Endothelial cell of umbilical vein (primary cell): Measurements from ENCODE around the gene STOML3. TPM values are rescaled to one million over a fixed set of nuclear protein-coding genes. Genes with fewer than 3 reads are reported as not detected.

Experiments used
- BruUV-seq: library from RNA; stranded (reverse); fragments of 400-500 nt; replicated peaks from 2 replicates; lab custom pipeline; 2021; lab: Mats Ljungman, UMichigan
- CTCF ChIA-PET: fragments of 300-600, 350-600 bp; sonication (Branson Sonifier 250); formaldehyde crosslinking; loops from one replicate; lab custom pipeline; 2021; ENCODE audit warnings: antibody characterized with exemption, inconsistent platforms; lab: Charles Lee
- POLR2A ChIA-PET: fragments of 300-600, 350-600 bp; sonication (Branson Sonifier 250); formaldehyde crosslinking; loops from one replicate; lab custom pipeline; 2021; ENCODE audit warnings: antibody characterized with exemption, inconsistent platforms; lab: Charles Lee
- DNase-seq: peaks from one replicate; pipeline ENCODE4 v3.0.0-alpha.2; 2011; ENCODE audit warnings: low read depth, low spot score
- FAIRE-seq: peaks from 2 replicates; lab custom pipeline; 2011; peaks lifted over from hg19 to GRCh38; lab: Jason Lieb, UNC
- H2AFZ ChIP-seq: 2 replicates; pipeline ENCODE4 v1.6.0; 2012; ENCODE audit warnings: low read depth, low read length, control low read depth, inconsistent platforms
- H3K27ac ChIP-seq: 2 replicates; pipeline ENCODE4 v1.5.1; 2011; ENCODE audit warnings: low read depth, mild to moderate bottlenecking, control low read depth, low read length, moderate library complexity; ENCODE audit not compliant: insufficient read depth
- H3K27me3 ChIP-seq, 2 experiments: 2 replicates each; pipeline versions ENCODE4 v1.6.0 to v1.6.1; 2011; ENCODE audit warnings: low read length in 2 of 2, mixed read lengths in 1 of 2; ENCODE audit not compliant: control insufficient read depth in 2 of 2, insufficient read depth in 2 of 2
- H3K36me3 ChIP-seq, 2 experiments: 2 replicates in 1 of 2; 3 replicates in 1 of 2; pipeline ENCODE4 v1.5.1; 2011; ENCODE audit warnings: low read length in 2 of 2, mild to moderate bottlenecking in 1 of 2, moderate library complexity in 1 of 2; ENCODE audit not compliant: control insufficient read depth in 2 of 2, insufficient read depth in 2 of 2; ENCODE audit errors: extremely low read depth in 1 of 2
- H3K4me1 ChIP-seq: 3 replicates; pipeline ENCODE4 v1.5.1; 2011; ENCODE audit warnings: mild to moderate bottlenecking, low read length; ENCODE audit not compliant: control insufficient read depth, insufficient read depth; ENCODE audit errors: extremely low read depth
- H3K4me2 ChIP-seq: 2 replicates; pipeline ENCODE4 v1.6.1; 2011; ENCODE audit warnings: low read length, control low read depth, mixed read lengths; ENCODE audit not compliant: insufficient read depth
- H3K4me3 ChIP-seq, 3 experiments: fragments of 200-600 bp in 1 of 3; sonication (generic), shearing (Covaris generic) in 1 of 3; replicated peaks in 1 of 3; 2 replicates each; pipeline ENCODE4 v1.5.1; 2011 to 2016; ENCODE audit warnings: control low read depth in 3 of 3, low read length in 3 of 3, mild to moderate bottlenecking in 2 of 3, inconsistent platforms in 1 of 3, low read depth in 1 of 3, moderate library complexity in 1 of 3; ENCODE audit not compliant: insufficient read depth in 1 of 3
- H3K79me2 ChIP-seq: 2 replicates; pipeline ENCODE4 v1.6.0; 2012; ENCODE audit warnings: low read length, inconsistent platforms; ENCODE audit not compliant: control insufficient read depth, insufficient read depth
- H3K9ac ChIP-seq: replicated peaks from 2 replicates; pipeline ENCODE3; 2011; ENCODE audit warnings: low read length, control low read depth; ENCODE audit not compliant: insufficient read depth; ENCODE audit errors: extremely low read depth
- H3K9me1 ChIP-seq: replicated peaks from 3 replicates; pipeline ENCODE4 v1.6.0; 2011; ENCODE audit warnings: mild to moderate bottlenecking, low read length; ENCODE audit not compliant: control insufficient read depth, insufficient read depth; ENCODE audit errors: extremely low read depth
- H3K9me3 ChIP-seq: replicated peaks from 2 replicates; pipeline ENCODE4 v1.5.1; 2012; ENCODE audit warnings: low read length, inconsistent platforms; ENCODE audit not compliant: control insufficient read depth, insufficient read depth
- H4K20me1 ChIP-seq: replicated peaks from 2 replicates; pipeline ENCODE3; 2011; ENCODE audit warnings: mild to moderate bottlenecking, low read length; ENCODE audit not compliant: control insufficient read depth, insufficient read depth; ENCODE audit errors: extremely low read depth
- EZH2 ChIP-seq: IDR thresholded peaks from 2 replicates; pipeline ENCODE4 v1.6.1; 2012; ENCODE audit warnings: borderline replicate concordance, low read depth, mild to moderate bottlenecking, moderate library complexity, low read length, inconsistent platforms; ENCODE audit not compliant: severe bottlenecking
- FOS ChIP-seq: IDR thresholded peaks from 2 replicates; pipeline ENCODE4 v1.6.1; 2011; ENCODE audit warnings: mild to moderate bottlenecking, low read length, moderate library complexity, borderline replicate concordance; ENCODE audit not compliant: insufficient read depth
- GATA2 ChIP-seq: IDR thresholded peaks from 2 replicates; pipeline ENCODE4 v1.7.0; 2011; ENCODE audit warnings: low read depth, mild to moderate bottlenecking, moderate library complexity, mixed read lengths, low read length; ENCODE audit not compliant: insufficient read length, insufficient read depth
- JUN ChIP-seq: IDR thresholded peaks from 2 replicates; pipeline ENCODE4 v1.6.1; 2011; ENCODE audit warnings: borderline replicate concordance, low read depth; ENCODE audit not compliant: insufficient read length, insufficient read depth
- MYC ChIP-seq: IDR thresholded peaks from one replicate; pipeline ENCODE4 v1.6.1; 2011; ENCODE audit warnings: mild to moderate bottlenecking, low read depth, low read length
- POLR2A ChIP-seq: IDR thresholded peaks from 2 replicates; pipeline ENCODE4 v1.6.1; 2012; ENCODE audit warnings: low read depth, mild to moderate bottlenecking, control low read depth, low read length
- POLR2AphosphoS5 ChIP-seq: IDR thresholded peaks from 2 replicates; pipeline ENCODE4 v1.6.1; 2012; ENCODE audit warnings: low read depth, mild to moderate bottlenecking, control low read depth, low read length, moderate library complexity; ENCODE audit not compliant: insufficient read depth
- dilution Hi-C: fragments of 300-500 bp; cut with MboI; formaldehyde crosslinking; loops from one replicate; pipeline ENCODE4 v1.15.0; 2019; ENCODE audit warnings: low sequenced_read_pairs; ENCODE audit not compliant: extremely low pct_ligation_motif_present
- intact Hi-C: fragments of 100-400 bp; cut with micrococcal nuclease; formaldehyde crosslinking; loops from one replicate; pipeline ENCODE4 v1.10.0; 2022
- polyA plus RNA-seq, 4 experiments: library from polyadenylated mRNA; depleted of rRNA in 3 of 4; stranded (reverse) in 3 of 4; unstranded in 1 of 4; fragments of >200 nt; gene quantifications; 2 replicates each; pipeline versions ENCODE4 v1.2.1 to v1.2.3, GENCODE V29; 2011 to 2012; ENCODE audit warnings: missing spikeins in 1 of 4
- total RNA-seq: library from RNA; stranded (reverse); gene quantifications from 2 replicates; pipeline ENCODE4 v1.2.3, GENCODE V29; 2021
- TF ChIP-seq, protein P1 (sequence below), 2 donors: IDR thresholded peaks; 1 replicate in 1 of 2; 2 replicates in 1 of 2; pipeline ENCODE4 v1.5.1; 2011; ENCODE audit warnings: low read length in 2 of 2, mild to moderate bottlenecking in 2 of 2, moderate library complexity in 2 of 2, control low read depth in 1 of 2, inconsistent platforms in 1 of 2, low read depth in 1 of 2; ENCODE audit not compliant: insufficient read depth in 1 of 2; ENCODE audit errors: extremely low read depth in 1 of 2
- TF ChIP-seq, protein P2 (sequence below): IDR thresholded peaks from 2 replicates; pipeline ENCODE4 v1.6.1; 2011; ENCODE audit not compliant: insufficient read depth, insufficient read length

STOML3 gene
- total and polyA plus RNA-seq, 2 donors (not counting 3 experiments of a cell fraction or from before 2014, with no cell fraction given): not detected

DNA sequence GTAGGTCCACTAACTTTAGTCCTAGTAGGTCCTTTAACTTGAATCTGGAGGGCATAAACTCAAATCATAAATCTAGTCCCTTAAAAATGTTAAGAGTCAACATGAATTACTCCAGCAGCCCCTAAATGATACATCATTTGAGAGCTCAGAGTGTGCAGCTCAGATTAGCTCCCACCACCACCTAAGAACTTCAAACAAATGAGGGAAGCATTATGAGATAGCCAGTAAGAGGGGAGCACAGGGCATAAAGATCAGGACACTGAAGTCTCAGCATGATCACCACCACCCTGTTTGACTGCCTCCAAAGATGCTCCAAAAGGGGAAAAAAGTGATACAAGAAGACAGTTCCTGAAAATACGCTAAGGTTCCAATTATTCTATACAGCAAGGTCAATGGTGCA is 41.5 kb upstream of the STOML3 start:
- Histone ChIP-seq H3K9me1 (no peaks in the 10 kb centered on the region), H3K9ac (no peak overlapping the region), H3K4me3 (no peak overlapping the region), H3K79me2 (peaks cover 71% of the 10 kb centered on the region), H4K20me1 (peaks cover 4% of the 10 kb centered on the region), H3K27me3 (no peaks in the 10 kb centered on the region), H3K4me2 (no peak overlapping the region), H3K36me3 (peaks cover 3 to 10% of the 10 kb centered on the region in 2 experiments), H2AFZ (no peak overlapping the region), H3K9me3 (no peaks in the 10 kb centered on the region), H3K27ac (no peak overlapping the region), H3K4me1 (peaks cover 17% of the 10 kb centered on the region)
- BruUV-seq: no TSS peak
- intact Hi-C loops: loop anchor here (10.0 kb wide), 3 partner anchors 383 to 1743 kb away; partner anchors contain the start of genes MRPS31 and UFM1
- FAIRE-seq: no peak
- ChIA-PET POLR2A (interaction anchor here (0.6 kb wide), 1 partner anchor 456 kb away, joined by 6 read pairs; no protein-coding TSS in a partner anchor), CTCF (interaction anchor here (0.6 to 1.5 kb wide), 3 partner anchors 15 to 580 kb away, joined by 3 to 4 read pairs (median 4); no protein-coding TSS in a partner anchor)
- dilution Hi-C loops: no loop called here
- no peak for DNase-seq
- TF ChIP-seq MYC (no peak), POLR2AphosphoS5 (no peak), EZH2 (no peak), JUN (no peak), FOS (no peak), POLR2A (no peak), GATA2 (no peak)
- TF ChIP-seq, protein P1, sequence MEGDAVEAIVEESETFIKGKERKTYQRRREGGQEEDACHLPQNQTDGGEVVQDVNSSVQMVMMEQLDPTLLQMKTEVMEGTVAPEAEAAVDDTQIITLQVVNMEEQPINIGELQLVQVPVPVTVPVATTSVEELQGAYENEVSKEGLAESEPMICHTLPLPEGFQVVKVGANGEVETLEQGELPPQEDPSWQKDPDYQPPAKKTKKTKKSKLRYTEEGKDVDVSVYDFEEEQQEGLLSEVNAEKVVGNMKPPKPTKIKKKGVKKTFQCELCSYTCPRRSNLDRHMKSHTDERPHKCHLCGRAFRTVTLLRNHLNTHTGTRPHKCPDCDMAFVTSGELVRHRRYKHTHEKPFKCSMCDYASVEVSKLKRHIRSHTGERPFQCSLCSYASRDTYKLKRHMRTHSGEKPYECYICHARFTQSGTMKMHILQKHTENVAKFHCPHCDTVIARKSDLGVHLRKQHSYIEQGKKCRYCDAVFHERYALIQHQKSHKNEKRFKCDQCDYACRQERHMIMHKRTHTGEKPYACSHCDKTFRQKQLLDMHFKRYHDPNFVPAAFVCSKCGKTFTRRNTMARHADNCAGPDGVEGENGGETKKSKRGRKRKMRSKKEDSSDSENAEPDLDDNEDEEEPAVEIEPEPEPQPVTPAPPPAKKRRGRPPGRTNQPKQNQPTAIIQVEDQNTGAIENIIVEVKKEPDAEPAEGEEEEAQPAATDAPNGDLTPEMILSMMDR (IDR thresholded peaks at IDR 0.05; ENCODE audit: extremely low read depth in 1 of 2, insufficient read depth in 1 of 2, low read depth in 1 of 2, low read length in 2 of 2): no peak
- TF ChIP-seq, protein P2, sequence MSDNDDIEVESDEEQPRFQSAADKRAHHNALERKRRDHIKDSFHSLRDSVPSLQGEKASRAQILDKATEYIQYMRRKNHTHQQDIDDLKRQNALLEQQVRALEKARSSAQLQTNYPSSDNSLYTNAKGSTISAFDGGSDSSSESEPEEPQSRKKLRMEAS: no peak
